GM06990 (cell line): Measurements from ENCODE around the gene HAAO.

ENCODE experiments used
- DNase-seq: peaks from one replicate; pipeline ENCODE4 v3.0.0-alpha.2; 2011; ENCODE audit not compliant: insufficient read length; ENCODE audit errors: extremely low read depth
- H3K27me3 ChIP-seq: replicated peaks from 2 replicates; pipeline ENCODE4 v1.6.0; 2011; ENCODE audit warnings: low read length; ENCODE audit not compliant: control insufficient read depth, insufficient read depth
- H3K36me3 ChIP-seq: 2 replicates; pipeline ENCODE4 v1.5.1; 2011; ENCODE audit warnings: low read length; ENCODE audit not compliant: control insufficient read depth, insufficient read depth
- H3K4me3 ChIP-seq: replicated peaks from 2 replicates; pipeline ENCODE4 v1.5.1; 2011; ENCODE audit warnings: low read depth, mild to moderate bottlenecking, control low read depth, low read length
- CTCF ChIP-seq: IDR thresholded peaks from 2 replicates; pipeline ENCODE4 v1.5.1; 2011; ENCODE audit warnings: low read length, control low read depth, mild to moderate bottlenecking, inconsistent platforms; ENCODE audit not compliant: insufficient read depth, poor library complexity, severe bottlenecking

The HAAO gene

GRCh38 chr2:42784204-42784880, 8.0 kb downstream of the HAAO start:
- no peak for TF ChIP-seq CTCF
- Histone ChIP-seq H3K27me3 (no peaks in the 10 kb centered on the region), H3K4me3 (no peak overlapping the region), H3K36me3 (peaks cover 7% of the 10 kb centered on the region)
- no peak for DNase-seq

GRCh38 chr2:42783511-42783910, 8.9 kb downstream of the HAAO start:
- H3K4me3 ChIP-seq: no peak overlapping the region
- no peak for DNase-seq
- no peak for TF ChIP-seq CTCF
- no peaks in the 10 kb centered on the region for H3K27me3 ChIP-seq
- H3K36me3 ChIP-seq: peaks cover 7% of the 10 kb centered on the region

- Histone ChIP-seq H3K4me3 (no peak overlapping the region), H3K36me3 (peaks cover 7% of the 10 kb centered on the region), H3K27me3 (no peaks in the 10 kb centered on the region)
- no peak for TF ChIP-seq CTCF
- no peak for DNase-seq
Measured at GRCh38 chr2:42781181-42781580, 11.2 kb downstream of the HAAO start.

- Histone ChIP-seq H3K36me3 (peaks cover 2% of the 10 kb centered on the region), H3K4me3 (no peak overlapping the region), H3K27me3 (no peaks in the 10 kb centered on the region)
- no peak for TF ChIP-seq CTCF
- DNase-seq: no peak
Measured at GRCh38 chr2:42777883-42778805, 14.2 kb downstream of the HAAO start.

GRCh38 chr2:42775810-42776209, 16.6 kb downstream of the HAAO start:
- Histone ChIP-seq H3K27me3 (no peaks in the 10 kb centered on the region), H3K4me3 (no peak overlapping the region), H3K36me3 (peaks cover 2% of the 10 kb centered on the region)
- TF ChIP-seq CTCF: no peak
- DNase-seq: no peak
